ENCODE results near the gene CD63.

Gene CD63

GRCh38 chr12:55696141-55696540, 32.7 kb downstream of the CD63 start:
- TF ChIP-seq, protein P1, sequence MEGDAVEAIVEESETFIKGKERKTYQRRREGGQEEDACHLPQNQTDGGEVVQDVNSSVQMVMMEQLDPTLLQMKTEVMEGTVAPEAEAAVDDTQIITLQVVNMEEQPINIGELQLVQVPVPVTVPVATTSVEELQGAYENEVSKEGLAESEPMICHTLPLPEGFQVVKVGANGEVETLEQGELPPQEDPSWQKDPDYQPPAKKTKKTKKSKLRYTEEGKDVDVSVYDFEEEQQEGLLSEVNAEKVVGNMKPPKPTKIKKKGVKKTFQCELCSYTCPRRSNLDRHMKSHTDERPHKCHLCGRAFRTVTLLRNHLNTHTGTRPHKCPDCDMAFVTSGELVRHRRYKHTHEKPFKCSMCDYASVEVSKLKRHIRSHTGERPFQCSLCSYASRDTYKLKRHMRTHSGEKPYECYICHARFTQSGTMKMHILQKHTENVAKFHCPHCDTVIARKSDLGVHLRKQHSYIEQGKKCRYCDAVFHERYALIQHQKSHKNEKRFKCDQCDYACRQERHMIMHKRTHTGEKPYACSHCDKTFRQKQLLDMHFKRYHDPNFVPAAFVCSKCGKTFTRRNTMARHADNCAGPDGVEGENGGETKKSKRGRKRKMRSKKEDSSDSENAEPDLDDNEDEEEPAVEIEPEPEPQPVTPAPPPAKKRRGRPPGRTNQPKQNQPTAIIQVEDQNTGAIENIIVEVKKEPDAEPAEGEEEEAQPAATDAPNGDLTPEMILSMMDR (conservative IDR thresholded peaks at IDR 0.05): no peak
- TF ChIP-seq ZFX (IDR thresholded peaks at IDR 0.05): no peak
- no peak overlapping the region for H3K27ac ChIP-seq

DNA sequence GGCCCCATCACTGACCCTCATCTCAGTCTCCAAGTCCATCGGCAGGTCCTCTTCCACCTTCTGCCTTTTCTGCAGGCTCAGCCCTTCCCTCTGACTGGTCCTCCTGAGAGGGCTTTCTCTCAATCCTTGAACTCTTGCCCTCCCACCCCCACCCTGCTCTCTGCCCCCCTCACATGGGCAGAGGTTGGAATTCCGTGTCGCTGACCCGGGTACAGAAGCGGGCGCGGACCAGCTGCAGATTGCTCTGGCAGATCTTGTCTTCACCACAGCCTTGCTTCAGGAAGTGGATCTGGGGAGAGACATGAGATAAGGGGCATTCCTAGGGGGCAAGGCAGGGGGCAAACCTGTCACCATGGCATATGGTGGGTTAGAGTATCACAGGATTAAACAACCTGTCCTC, 33.5 kb downstream of the CD63 start:
- no peak overlapping the region for H3K27ac ChIP-seq
- TF ChIP-seq ZFX (IDR thresholded peaks at IDR 0.05): no peak
- TF ChIP-seq, protein P1 (conservative IDR thresholded peaks at IDR 0.05): no peak

- no peak for TF ChIP-seq ZFX (IDR thresholded peaks at IDR 0.05)
- H3K27ac ChIP-seq: no peak overlapping the region
Observed at GRCh38 chr12:55694651-55695050, 34.2 kb downstream of the CD63 start.

DNA sequence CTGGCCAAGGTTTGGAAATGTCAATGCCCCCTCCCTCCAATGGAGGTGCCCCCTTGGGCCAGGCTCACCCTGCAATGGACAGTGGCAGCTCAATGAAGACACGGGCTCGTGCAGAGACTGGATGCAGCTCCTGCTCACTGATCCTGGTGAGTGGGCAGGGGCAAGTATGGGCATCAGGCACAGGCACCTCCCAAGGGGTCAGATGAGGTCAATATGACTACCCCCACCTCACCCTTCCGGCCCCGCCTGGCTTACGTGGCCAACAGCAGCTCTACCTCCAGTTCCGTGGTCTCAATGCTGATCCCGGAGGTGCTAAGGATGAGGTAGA, 34.7 kb downstream of the CD63 start:
- no peak for TF ChIP-seq ZFX (IDR thresholded peaks at IDR 0.05)
- TF ChIP-seq, protein P1 (conservative IDR thresholded peaks at IDR 0.05): no peak
- no peak overlapping the region for H3K27ac ChIP-seq

- H3K27ac ChIP-seq: no peak overlapping the region
- TF ChIP-seq, protein P1 (conservative IDR thresholded peaks at IDR 0.05): no peak
- TF ChIP-seq ZFX (IDR thresholded peaks at IDR 0.05): no peak
Observed at GRCh38 chr12:55693323-55694187, 35.3 kb downstream of the CD63 start.

DNA sequence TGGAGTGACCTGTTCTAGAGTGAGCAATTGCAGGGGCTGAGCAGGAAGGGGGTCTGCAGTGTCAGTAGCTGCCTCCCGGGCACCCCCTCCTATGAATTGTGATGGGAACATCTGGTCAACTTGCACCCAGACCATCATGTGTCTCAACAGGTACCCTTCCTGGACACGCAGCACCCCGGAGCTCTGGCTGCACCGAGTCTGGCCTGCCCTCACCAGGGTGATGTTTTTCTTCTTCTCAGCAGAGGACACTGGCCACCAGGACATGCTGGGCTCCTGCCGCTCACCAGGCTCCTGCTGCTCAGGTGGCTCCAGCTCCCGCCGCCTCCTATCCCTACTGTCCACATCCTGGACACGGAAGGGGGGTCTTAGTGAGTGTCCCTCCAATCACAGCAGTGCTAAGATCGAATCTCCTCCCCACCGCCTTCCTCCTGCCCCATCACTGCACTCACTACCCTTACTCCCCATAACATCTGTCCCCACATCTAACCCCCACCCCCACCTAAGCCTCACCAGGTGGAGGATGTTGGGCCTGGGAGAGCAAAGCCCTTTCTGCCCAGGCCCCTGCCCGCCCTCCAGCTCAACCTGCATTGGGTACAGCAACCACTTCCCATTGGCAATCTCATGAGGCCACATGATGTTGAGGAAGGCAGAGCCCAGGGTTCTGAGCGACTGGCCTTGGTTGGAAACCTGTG, 36.0 kb downstream of the CD63 start:
- no peak overlapping the region for H3K27ac ChIP-seq
- TF ChIP-seq ZFX (IDR thresholded peaks at IDR 0.05): no peak
- TF ChIP-seq, protein P1 (conservative IDR thresholded peaks at IDR 0.05): no peak

DNA sequence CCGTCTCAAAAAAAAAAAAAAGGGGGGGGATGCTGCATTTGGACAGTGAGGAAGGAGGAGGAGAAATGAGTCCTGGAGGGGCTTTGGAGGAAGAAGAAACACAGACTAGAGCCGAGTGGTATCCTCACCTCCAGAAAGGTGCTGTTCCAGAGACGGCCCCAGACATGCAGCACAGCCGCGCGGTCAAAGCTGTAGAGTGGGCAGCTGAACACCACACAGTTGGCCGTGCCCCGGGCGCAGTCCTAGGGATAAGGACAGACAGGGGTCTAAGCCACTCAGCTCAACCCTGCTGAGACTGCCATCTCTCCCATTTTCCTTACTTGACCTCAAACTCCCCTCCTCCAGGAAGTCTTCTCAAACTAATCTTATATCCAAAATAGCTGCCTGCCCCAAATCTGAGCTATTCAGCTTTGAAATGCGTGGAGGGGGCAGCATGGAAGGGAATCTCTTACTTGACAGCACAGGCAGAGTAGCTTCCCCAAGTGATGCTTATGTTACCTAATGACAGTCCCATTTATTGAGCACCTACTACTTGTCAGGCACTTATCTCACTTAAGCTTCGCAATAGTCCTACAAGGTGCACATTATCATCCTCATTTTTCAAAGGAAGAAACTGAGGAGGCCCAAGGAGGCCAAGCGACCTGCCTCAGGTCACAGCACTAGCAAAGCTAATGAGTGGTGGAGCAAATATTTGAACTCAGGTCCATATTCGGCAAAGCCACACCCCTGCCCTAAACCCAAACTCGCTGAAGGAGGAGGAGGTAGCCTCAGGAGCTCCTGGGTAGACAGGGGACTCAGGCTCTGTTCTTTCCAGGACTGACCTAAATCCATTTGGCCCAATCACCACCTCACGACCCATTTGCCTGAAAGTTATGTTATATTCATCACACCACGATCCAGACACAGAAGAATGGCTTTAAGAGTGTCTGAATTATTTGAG, 39.8 kb downstream of the CD63 start:
- TF ChIP-seq, protein P1 (conservative IDR thresholded peaks at IDR 0.05): no peak
- TF ChIP-seq ZFX (IDR thresholded peaks at IDR 0.05): no peak
- H3K27ac ChIP-seq: no peak overlapping the region

All from C4-2B (cell line).